ENCODE results near the gene OLIG1. TPM values are rescaled to one million over a fixed set of nuclear protein-coding genes. Genes with fewer than 3 reads are reported as not detected.
A peak's percentile ranks its signal among the peaks of the same experiment; 100 is the strongest.

The OLIG1 gene
- total RNA-seq (2012; rRNA removed) (not detected in 2 replicates), polyA plus RNA-seq (2012; rRNA removed) (not detected in 2 replicates), Bru-seq, nascent RNA (not detected), BruChase-seq, experiment 1, labeled RNA remaining after a 6-hour chase (not detected), BruChase-seq, experiment 2, labeled RNA remaining after a 2-hour chase (not detected)
- not detected in 2 replicates for polyA plus RNA-seq (2012; cell fraction: cytosol; rRNA removed)
- polyA plus RNA-seq (2012; cell fraction: nucleus; rRNA removed; ENCODE audit: low replicate concordance), result not detected in 2 replicates
- long read RNA-seq, result 0 reads

- ChIA-PET POLR2A (ENCODE audit: unreplicated experiment) (no interaction called here), CTCF (no interaction called here)
- TF ChIP-seq BHLHE40 (IDR thresholded peaks at IDR 0.05; ENCODE audit: low read depth, low read length), result no peak
- no peak for TF ChIP-seq CTCF (conservative IDR thresholded peaks at IDR 0.05; ENCODE audit: low read depth, low read length)
- no peak for TF ChIP-seq MAZ (IDR thresholded peaks at IDR 0.05; ENCODE audit: borderline replicate concordance, low read depth, low read length)
- TF ChIP-seq MXI1 (IDR thresholded peaks at IDR 0.05; ENCODE audit: borderline replicate concordance, low read depth, low read length), result no peak
- no peak for TF ChIP-seq FOS (IDR thresholded peaks at IDR 0.05; ENCODE audit: low read depth, low read length)
- TF ChIP-seq RAD21 (IDR thresholded peaks at IDR 0.05; ENCODE audit: low read length), result no peak
- TF ChIP-seq CHD1 (IDR thresholded peaks at IDR 0.05; ENCODE audit: low read depth, low read length), result no peak
- no peak for TF ChIP-seq POLR2A (IDR thresholded peaks at IDR 0.05; ENCODE audit: low read depth, low read length)
- Histone ChIP-seq H2AFZ (replicated peaks; ENCODE audit: low read length, poor library complexity) (peak within 1 kb of the TSS; percentile 41), H3K27me3 (ENCODE audit: control insufficient read depth, insufficient read depth, low read length) (peaks cover 88% of the 10 kb centered on the region), H2BK15ac (ENCODE audit: low read depth, low read length) (no peak within 1 kb of the TSS), H3K9me3 (ENCODE audit: control insufficient read depth, insufficient read depth, low read length) (peaks cover 4% of the 10 kb centered on the region; the same call in 1 of the 2 replicates), H2AK9ac (replicated peaks; ENCODE audit: low read depth, low read length, poor library complexity) (no peak within 1 kb of the TSS), H4K20me1 (ENCODE audit: insufficient read depth, low read length) (no peaks in the 10 kb centered on the region), H3K4me2 (ENCODE audit: low read depth, low read length) (no peak within 1 kb of the TSS; the same call in 1 of the 2 replicates), H2AK5ac (ENCODE audit: low read depth, low read length) (no peak within 1 kb of the TSS), H3K36me3 (ENCODE audit: control insufficient read depth, insufficient read depth, low read length) (no peaks in the 10 kb centered on the region), H4K91ac (ENCODE audit: insufficient read depth, low read depth, low read length) (no peak within 1 kb of the TSS), H3K27ac (ENCODE audit: insufficient read depth, low read length) (no peak within 1 kb of the TSS), H3K9ac (ENCODE audit: low read depth, low read length) (no peak within 1 kb of the TSS), H3K4me1 (ENCODE audit: control insufficient read depth, insufficient read depth, low read length) (peaks cover 2% of the 10 kb centered on the region; the same call in 1 of the 2 replicates), H3K4me3 (ENCODE audit: insufficient read depth, low read depth, low read length) (no peak within 1 kb of the TSS), H3K18ac (ENCODE audit: low read depth, low read length) (no peak within 1 kb of the TSS), H2BK20ac (ENCODE audit: low read depth, low read length) (no peak within 1 kb of the TSS), H3K56ac (ENCODE audit: extremely low read depth, insufficient read depth, low read length) (no peak within 1 kb of the TSS), H3K23ac (ENCODE audit: low read depth, low read length) (no peak within 1 kb of the TSS), H2BK5ac (ENCODE audit: low read depth, low read length, poor library complexity, severe bottlenecking) (no peak within 1 kb of the TSS), H4K8ac (ENCODE audit: low read depth in 2 of 2, low read length in 2 of 2) (no peak within 1 kb of the TSS), H2BK120ac (ENCODE audit: low read depth, low read length) (no peak within 1 kb of the TSS), H3K14ac (replicated peaks; ENCODE audit: low read depth, low read length) (no peak within 1 kb of the TSS), H4K5ac (ENCODE audit: low read depth, low read length) (no peak within 1 kb of the TSS), H3K9me1 (ENCODE audit: insufficient read depth, low read length) (no peaks in the 10 kb centered on the region), H3K79me1 (ENCODE audit: low read depth in 1 of 2, low read length in 2 of 2) (no peaks in the 10 kb centered on the region), H3K4ac (ENCODE audit: low read depth, low read length) (no peak within 1 kb of the TSS)
- ATAC-seq (ENCODE audit: low read depth), result peak; percentile 27
- peak; percentile 10 for DNase-seq
- 1% methylated on average over 38 of the region's 82 CpGs; no CpG with 5 or more reads in 1 of the 2 experiments for WGBS, 2 experiments (ENCODE audit: extremely low coverage in 2 of 2, insufficient read length in 1 of 2)
- in situ Hi-C loops (cut with MboI; ENCODE audit: low sequenced_read_pairs) (no loop called here), intact Hi-C loops (cut with micrococcal nuclease) (no loop called here), dilution Hi-C loops (cut with HindIII; ENCODE audit: low sequenced_read_pairs, unreplicated experiment) (no loop called here)
- no TSS peak for BruUV-seq (replicated peaks)
Measured at GRCh38 chr21:33069994-33070743, at the start of gene OLIG1. OLIG1 (plus strand) TSS chr21:33070141; CDS start chr21:33070247, 106 bp downstream.
